DND-41 (cell line): ENCODE results near the gene EXOC3L2.

Source experiments
- EZH2 ChIP-seq: IDR thresholded peaks from 3 replicates; pipeline ENCODE4 v1.6.1; 2012; ENCODE audit warnings: borderline replicate concordance, low read depth, mild to moderate bottlenecking, moderate library complexity, low read length, inconsistent platforms; ENCODE audit not compliant: severe bottlenecking
- TF ChIP-seq, protein P1 (sequence below): IDR thresholded peaks from 2 replicates; pipeline ENCODE4 v1.5.1; 2012; ENCODE audit warnings: borderline replicate concordance, low read length, moderate library complexity, mild to moderate bottlenecking; ENCODE audit not compliant: poor library complexity, severe bottlenecking; ENCODE audit errors: extremely low read depth

DNA sequence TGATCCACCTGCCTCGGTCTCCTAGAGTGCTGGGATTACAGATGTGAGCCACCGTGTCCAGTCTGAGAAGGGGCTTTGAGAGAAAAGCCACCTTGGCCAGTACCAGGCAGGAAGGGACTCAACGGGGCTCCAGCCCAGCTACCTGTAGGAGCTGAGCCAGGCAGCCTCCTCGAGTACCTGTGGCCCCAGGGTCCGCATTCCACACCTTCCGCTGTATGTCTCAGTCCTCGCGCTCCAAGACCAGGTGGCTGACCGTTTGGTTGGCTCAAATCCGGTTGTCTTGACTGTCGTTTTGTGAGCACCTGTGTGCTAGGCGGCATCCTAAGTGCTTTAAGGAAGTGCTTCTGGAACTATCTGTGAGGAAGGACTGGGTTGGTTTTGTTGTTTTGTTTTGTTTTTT, 22.1 kb upstream of the EXOC3L2 start:
- TF ChIP-seq, protein P1, sequence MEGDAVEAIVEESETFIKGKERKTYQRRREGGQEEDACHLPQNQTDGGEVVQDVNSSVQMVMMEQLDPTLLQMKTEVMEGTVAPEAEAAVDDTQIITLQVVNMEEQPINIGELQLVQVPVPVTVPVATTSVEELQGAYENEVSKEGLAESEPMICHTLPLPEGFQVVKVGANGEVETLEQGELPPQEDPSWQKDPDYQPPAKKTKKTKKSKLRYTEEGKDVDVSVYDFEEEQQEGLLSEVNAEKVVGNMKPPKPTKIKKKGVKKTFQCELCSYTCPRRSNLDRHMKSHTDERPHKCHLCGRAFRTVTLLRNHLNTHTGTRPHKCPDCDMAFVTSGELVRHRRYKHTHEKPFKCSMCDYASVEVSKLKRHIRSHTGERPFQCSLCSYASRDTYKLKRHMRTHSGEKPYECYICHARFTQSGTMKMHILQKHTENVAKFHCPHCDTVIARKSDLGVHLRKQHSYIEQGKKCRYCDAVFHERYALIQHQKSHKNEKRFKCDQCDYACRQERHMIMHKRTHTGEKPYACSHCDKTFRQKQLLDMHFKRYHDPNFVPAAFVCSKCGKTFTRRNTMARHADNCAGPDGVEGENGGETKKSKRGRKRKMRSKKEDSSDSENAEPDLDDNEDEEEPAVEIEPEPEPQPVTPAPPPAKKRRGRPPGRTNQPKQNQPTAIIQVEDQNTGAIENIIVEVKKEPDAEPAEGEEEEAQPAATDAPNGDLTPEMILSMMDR: no peak
- no peak for TF ChIP-seq EZH2
